C1 segment of cervical spinal cord (tissue), 14 donors: ENCODE data around the gene GLIS2.

Source experiments
- DNase-seq, 14 donors: peaks; one replicate each; lab custom pipeline; 2025; lab: John Stamatoyannopoulos, UW

The GLIS2 gene

GRCh38 chr16:4319454-4320421, 3.9 kb downstream of the GLIS2 start:
- DNase-seq, result no peak

- no peak for DNase-seq
These were observed 4.8 kb downstream of the GLIS2 start for GRCh38 chr16:4320571-4321137.

GRCh38 chr16:4321286-4322120, 5.6 kb downstream of the GLIS2 start:
- DNase-seq, result peak in 1 of 14 donors; percentile 36

GRCh38 chr16:4322121-4323052, 6.5 kb downstream of the GLIS2 start:
- DNase-seq, result no peak

GRCh38 chr16:4323071-4323844, 7.4 kb downstream of the GLIS2 start:
- peak in 5 of 14 donors; percentile 5 to 63 (median 26) for DNase-seq

- peak in 1 of 14 donors; percentile 21 for DNase-seq
These were observed 8.1 kb downstream of the GLIS2 start for GRCh38 chr16:4323845-4324488.

- DNase-seq, result no peak
These were observed 8.8 kb downstream of the GLIS2 start for GRCh38 chr16:4324492-4325252.

GRCh38 chr16:4325253-4325758, 9.4 kb downstream of the GLIS2 start:
- no peak for DNase-seq

GRCh38 chr16:4327386-4328045, 11.6 kb downstream of the GLIS2 start:
- DNase-seq, result no peak

- peak in 12 of 14 donors; percentile 32 to 81 (median 60) for DNase-seq
These were observed 12.3 kb downstream of the GLIS2 start for GRCh38 chr16:4328046-4328781.

GRCh38 chr16:4328782-4329775, 13.2 kb downstream of the GLIS2 start:
- peak in 3 of 14 donors; percentile 38 to 65 (median 50) for DNase-seq

- DNase-seq, result peak in 12 of 14 donors; percentile 10 to 84 (median 44)
These were observed 14.5 kb downstream of the GLIS2 start for GRCh38 chr16:4330277-4330874.

- no peak for DNase-seq
These were observed 16.2 kb downstream of the GLIS2 start for GRCh38 chr16:4332083-4332482.

- no peak for DNase-seq
These were observed 16.9 kb downstream of the GLIS2 start for GRCh38 chr16:4332623-4333307.

GRCh38 chr16:4333308-4333638, 17.4 kb downstream of the GLIS2 start:
- DNase-seq, result no peak
